HEK293T (cell line): ENCODE results near the gene GTSF1L.

ENCODE experiments used
- ARNT ChIP-seq: fragments of 450-650 bp; IDR thresholded peaks from 2 replicates; pipeline ENCODE4 v1.6.1; 2017; ENCODE audit warnings: mild to moderate bottlenecking
- BHLHE40 ChIP-seq: fragments of 450-650 bp; IDR thresholded peaks from 2 replicates; pipeline ENCODE4 v1.6.1; 2016; ENCODE audit warnings: mild to moderate bottlenecking, moderate library complexity, borderline replicate concordance
- ELF4 ChIP-seq: fragments of 450-650 bp; IDR thresholded peaks from 2 replicates; pipeline ENCODE4 v1.6.1; 2017; ENCODE audit warnings: antibody characterized with exemption
- FOXA1 ChIP-seq: fragments of 450-650 bp; IDR thresholded peaks from 2 replicates; pipeline ENCODE4 v1.6.1; 2016; ENCODE audit warnings: mild to moderate bottlenecking
- FOXM1 ChIP-seq: fragments of 450-650 bp; IDR thresholded peaks from 2 replicates; pipeline ENCODE4 v1.6.1; 2017; ENCODE audit warnings: mild to moderate bottlenecking, borderline replicate concordance
- HDGF ChIP-seq: fragments of 450-650 bp; IDR thresholded peaks from 2 replicates; pipeline ENCODE4 v1.6.1; 2017; ENCODE audit warnings: antibody characterized with exemption, borderline replicate concordance
- LEF1 ChIP-seq: fragments of 450-650 bp; IDR thresholded peaks from 2 replicates; pipeline ENCODE4 v1.6.1; 2017; ENCODE audit warnings: mild to moderate bottlenecking, borderline replicate concordance
- NFRKB ChIP-seq: fragments of 450-650 bp; IDR thresholded peaks from 2 replicates; pipeline ENCODE4 v1.6.1; 2016; ENCODE audit warnings: mild to moderate bottlenecking, moderate library complexity
- SP1 ChIP-seq: fragments of 450-650 bp; IDR thresholded peaks from 2 replicates; pipeline ENCODE4 v1.6.1; 2017
- SUZ12 ChIP-seq: fragments of 450-650 bp; IDR thresholded peaks from 2 replicates; pipeline ENCODE4 v1.6.1; 2016; ENCODE audit warnings: mild to moderate bottlenecking
- TARDBP ChIP-seq: fragments of 450-650 bp; IDR thresholded peaks from 2 replicates; pipeline ENCODE4 v1.6.1; 2016
- ZNF384 ChIP-seq: fragments of 450-650 bp; IDR thresholded peaks from 2 replicates; pipeline ENCODE4 v1.6.1; 2016
- TF ChIP-seq, protein P1 (sequence below): fragments of 450-650 bp; IDR thresholded peaks from 2 replicates; pipeline ENCODE4 v1.6.1; 2016

DNA sequence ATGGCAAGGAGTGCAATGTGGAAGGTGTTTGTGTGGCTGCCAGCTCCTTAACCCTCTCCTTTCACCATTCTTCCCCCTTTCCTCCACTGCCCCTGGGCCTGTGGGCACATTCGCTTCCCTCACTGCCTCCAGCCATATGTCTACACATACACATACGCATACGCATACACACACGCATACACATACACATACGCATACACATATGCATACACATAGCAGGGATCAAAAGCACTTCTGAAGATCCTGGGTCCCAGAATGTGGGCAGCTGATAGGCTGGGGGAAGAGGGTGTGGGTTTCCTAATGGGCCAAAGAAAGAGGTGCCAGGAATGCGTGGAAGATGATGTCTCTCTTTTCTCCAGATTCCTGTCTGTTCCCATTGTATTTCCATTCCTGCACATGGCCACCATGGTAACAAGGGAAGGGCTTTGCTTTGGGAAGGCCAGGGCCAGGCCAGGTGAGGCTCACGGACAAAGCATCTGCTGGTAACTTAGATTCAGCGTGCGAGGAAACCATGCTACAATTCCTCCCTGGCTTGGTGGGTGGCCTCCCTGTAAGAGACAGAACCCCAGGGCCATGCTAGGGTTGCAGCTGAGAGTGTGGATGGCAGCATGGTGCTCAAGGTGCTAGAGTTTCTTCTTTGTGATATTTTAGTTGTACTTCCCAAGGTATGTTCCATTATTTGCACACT is 44.8 kb upstream of the GTSF1L start:
- TF ChIP-seq BHLHE40 (no peak), SUZ12 (no peak), FOXA1 (no peak), ELF4 (no peak), SP1 (no peak), ZNF384 (no peak), FOXM1 (no peak), NFRKB (no peak), TARDBP (no peak), LEF1 (no peak), HDGF (no peak), ARNT (no peak)
- TF ChIP-seq, protein P1, sequence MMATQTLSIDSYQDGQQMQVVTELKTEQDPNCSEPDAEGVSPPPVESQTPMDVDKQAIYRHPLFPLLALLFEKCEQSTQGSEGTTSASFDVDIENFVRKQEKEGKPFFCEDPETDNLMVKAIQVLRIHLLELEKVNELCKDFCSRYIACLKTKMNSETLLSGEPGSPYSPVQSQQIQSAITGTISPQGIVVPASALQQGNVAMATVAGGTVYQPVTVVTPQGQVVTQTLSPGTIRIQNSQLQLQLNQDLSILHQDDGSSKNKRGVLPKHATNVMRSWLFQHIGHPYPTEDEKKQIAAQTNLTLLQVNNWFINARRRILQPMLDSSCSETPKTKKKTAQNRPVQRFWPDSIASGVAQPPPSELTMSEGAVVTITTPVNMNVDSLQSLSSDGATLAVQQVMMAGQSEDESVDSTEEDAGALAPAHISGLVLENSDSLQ, result no peak
